Caco-2 (cell line): Measurements from ENCODE around the gene E2F6. TPM values are rescaled to one million over a fixed set of nuclear protein-coding genes. Genes with fewer than 3 reads are reported as not detected.

Experiments
- BruUV-seq: library from RNA; stranded (reverse); fragments of 400-500 nt; replicated peaks from 2 replicates; lab custom pipeline; 2021; lab: Mats Ljungman, UMichigan
- CTCF ChIA-PET: fragments of 300-600 bp; sonication (Branson Sonifier 250); formaldehyde crosslinking; loops from one replicate; lab custom pipeline; 2022; ENCODE audit warnings: antibody characterized with exemption; lab: Charles Lee
- POLR2A ChIA-PET: fragments of 300-600 bp; sonication (Branson Sonifier 250); formaldehyde crosslinking; loops from one replicate; lab custom pipeline; 2022; ENCODE audit warnings: antibody characterized with exemption; lab: Charles Lee
- DNase-seq, 2 experiments: peaks; one replicate each; pipeline versions ENCODE4 v3.0.0 to v3.0.0-alpha.2; 2020 to 2022
- H3K27me3 ChIP-seq: replicated peaks from 2 replicates; pipeline ENCODE4 v1.6.0; 2011; ENCODE audit warnings: low read length; ENCODE audit not compliant: control insufficient read depth, insufficient read depth
- H3K36me3 ChIP-seq: 2 replicates; pipeline ENCODE4 v1.5.1; 2011; ENCODE audit warnings: low read length; ENCODE audit not compliant: control insufficient read depth, insufficient read depth
- H3K4me1 ChIP-seq: fragments of 250-450 bp; sonication (Bioruptor Pico); 2 replicates; pipeline ENCODE4 v1.5.1; 2020; ENCODE audit warnings: mild to moderate bottlenecking
- H3K4me3 ChIP-seq: 2 replicates; pipeline ENCODE4 v1.5.1; 2011; ENCODE audit warnings: low read depth, mild to moderate bottlenecking, control low read depth, low read length
- H3K9me3 ChIP-seq: fragments of 250-450 bp; sonication (Bioruptor Pico); 2 replicates; pipeline ENCODE4 v1.5.1; 2020; ENCODE audit warnings: mild to moderate bottlenecking, moderate library complexity
- H3K27ac Mint-ChIP-seq: one replicate; pipeline ENCODE4 v1.8.0; 2022; ENCODE audit warnings: mixed read lengths; ENCODE audit not compliant: unreplicated experiment
- H3K27me3 Mint-ChIP-seq: one replicate; pipeline ENCODE4 v1.8.0; 2022; ENCODE audit warnings: mixed read lengths; ENCODE audit not compliant: insufficient read depth, unreplicated experiment
- H3K36me3 Mint-ChIP-seq: one replicate; pipeline ENCODE4 v1.8.0; 2022; ENCODE audit warnings: mild to moderate bottlenecking, mixed read lengths; ENCODE audit not compliant: insufficient read depth, unreplicated experiment
- H3K4me1 Mint-ChIP-seq: one replicate; pipeline ENCODE4 v1.8.0; 2022; ENCODE audit warnings: low read depth, mixed read lengths; ENCODE audit not compliant: unreplicated experiment
- H3K4me3 Mint-ChIP-seq: one replicate; pipeline ENCODE4 v1.8.0; 2022; ENCODE audit warnings: mild to moderate bottlenecking, moderate library complexity, mixed read lengths; ENCODE audit not compliant: unreplicated experiment
- H3K9me3 Mint-ChIP-seq: one replicate; pipeline ENCODE4 v1.8.0; 2022; ENCODE audit warnings: mixed read lengths; ENCODE audit not compliant: unreplicated experiment
- intact Hi-C: fragments of 100-400 bp; cut with micrococcal nuclease; formaldehyde crosslinking; loops from one replicate; pipeline ENCODE4 v1.10.0; 2022; ENCODE audit not compliant: unreplicated experiment
- total RNA-seq: library from RNA; stranded (reverse); gene quantifications from 2 replicates; pipeline ENCODE4 v1.2.3, GENCODE V29; 2022
- TF ChIP-seq, protein P1 (sequence below), 2 experiments: fragments of 200-600 bp in 1 of 2; IDR thresholded peaks; 1 replicate in 1 of 2; 2 replicates in 1 of 2; pipeline versions ENCODE4 v1.5.1 to v1.8.0; 2011 to 2022; ENCODE audit warnings: antibody characterized with exemption in 1 of 2, control low read depth in 1 of 2, inconsistent platforms in 1 of 2, low read depth in 1 of 2, low read length in 1 of 2, mild to moderate bottlenecking in 1 of 2, moderate library complexity in 1 of 2; ENCODE audit not compliant: insufficient read depth in 1 of 2, severe bottlenecking in 1 of 2, unreplicated experiment in 1 of 2

Gene E2F6
- total RNA-seq, 1 experiment from 2014 or later = 44.5 TPM

DNA sequence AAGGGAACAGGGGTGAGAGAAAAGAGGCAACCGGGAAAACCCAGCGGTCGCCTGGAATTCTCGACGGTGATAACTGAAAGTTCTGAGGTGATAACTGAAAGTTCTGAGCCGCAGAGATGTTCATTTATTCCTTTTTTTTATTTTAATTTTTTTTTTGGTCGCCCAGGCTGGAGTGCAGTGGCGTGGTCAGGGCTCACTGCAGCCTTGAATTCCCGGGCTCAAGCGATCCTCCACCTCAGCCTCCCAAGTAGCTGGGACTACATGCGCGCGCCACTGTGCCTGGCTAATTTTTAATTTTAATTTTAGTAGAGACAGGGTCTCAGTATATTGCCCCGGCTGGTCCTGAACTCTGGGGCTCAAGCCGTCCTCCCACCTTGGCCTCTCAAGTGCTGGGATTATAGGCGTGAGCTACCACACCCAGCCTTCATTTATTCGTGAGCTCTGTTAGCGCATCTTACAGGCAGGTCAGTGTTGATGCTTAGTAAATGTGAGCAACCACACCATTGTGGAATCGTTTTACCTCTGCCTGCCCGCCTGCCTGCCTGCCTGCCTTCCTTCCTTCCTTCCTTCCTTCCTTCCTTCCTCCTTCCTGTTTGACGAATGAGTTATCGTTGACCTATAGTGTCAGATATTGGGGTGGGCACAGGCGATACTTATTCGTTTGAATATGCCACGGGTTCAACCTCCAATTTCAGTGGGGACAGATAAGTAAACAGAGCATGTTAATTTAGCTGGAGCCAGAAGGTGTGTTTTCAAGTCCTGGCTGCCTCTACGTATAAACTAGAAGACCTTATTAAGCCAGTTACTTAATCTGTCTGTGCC, 557 bp upstream of the E2F6 start:
- DNase-seq = no peak
- no TSS peak for BruUV-seq
- Mint-ChIP-seq H3K27me3 (no peaks in the 10 kb centered on the region), H3K27ac (peak overlapping the region; percentile 96), H3K36me3 (peaks cover 39% of the 10 kb centered on the region), H3K9me3 (peaks cover 2% of the 10 kb centered on the region), H3K4me1 (peaks cover 15% of the 10 kb centered on the region), H3K4me3 (peak overlapping the region; percentile 86)
- Histone ChIP-seq H3K27me3 (no peaks in the 10 kb centered on the region), H3K4me3 (peak overlapping the region; percentile 75), H3K9me3 (no peaks in the 10 kb centered on the region), H3K36me3 (peaks cover 3% of the 10 kb centered on the region; the same call in 1 of the 2 replicates), H3K4me1 (peaks cover 8% of the 10 kb centered on the region; the same call in 1 of the 2 replicates)
- CTCF ChIA-PET = interaction anchor here (0.6 to 1.0 kb wide), 3 partner anchors 48 to 333 kb away, joined by 3 to 7 read pairs (median 5); a partner anchor contains a TSS
- TF ChIP-seq, protein P1, sequence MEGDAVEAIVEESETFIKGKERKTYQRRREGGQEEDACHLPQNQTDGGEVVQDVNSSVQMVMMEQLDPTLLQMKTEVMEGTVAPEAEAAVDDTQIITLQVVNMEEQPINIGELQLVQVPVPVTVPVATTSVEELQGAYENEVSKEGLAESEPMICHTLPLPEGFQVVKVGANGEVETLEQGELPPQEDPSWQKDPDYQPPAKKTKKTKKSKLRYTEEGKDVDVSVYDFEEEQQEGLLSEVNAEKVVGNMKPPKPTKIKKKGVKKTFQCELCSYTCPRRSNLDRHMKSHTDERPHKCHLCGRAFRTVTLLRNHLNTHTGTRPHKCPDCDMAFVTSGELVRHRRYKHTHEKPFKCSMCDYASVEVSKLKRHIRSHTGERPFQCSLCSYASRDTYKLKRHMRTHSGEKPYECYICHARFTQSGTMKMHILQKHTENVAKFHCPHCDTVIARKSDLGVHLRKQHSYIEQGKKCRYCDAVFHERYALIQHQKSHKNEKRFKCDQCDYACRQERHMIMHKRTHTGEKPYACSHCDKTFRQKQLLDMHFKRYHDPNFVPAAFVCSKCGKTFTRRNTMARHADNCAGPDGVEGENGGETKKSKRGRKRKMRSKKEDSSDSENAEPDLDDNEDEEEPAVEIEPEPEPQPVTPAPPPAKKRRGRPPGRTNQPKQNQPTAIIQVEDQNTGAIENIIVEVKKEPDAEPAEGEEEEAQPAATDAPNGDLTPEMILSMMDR (IDR thresholded peaks at IDR 0.05; ENCODE audit: insufficient read depth in 1 of 2, low read depth in 1 of 2, low read length in 1 of 2, severe bottlenecking in 1 of 2, unreplicated experiment in 1 of 2) = no peak
- POLR2A ChIA-PET = interaction anchor here (0.6 kb wide), 1 partner anchor 883 kb away, joined by 3 read pairs; no protein-coding TSS in a partner anchor
- intact Hi-C loops = no loop called here

DNA sequence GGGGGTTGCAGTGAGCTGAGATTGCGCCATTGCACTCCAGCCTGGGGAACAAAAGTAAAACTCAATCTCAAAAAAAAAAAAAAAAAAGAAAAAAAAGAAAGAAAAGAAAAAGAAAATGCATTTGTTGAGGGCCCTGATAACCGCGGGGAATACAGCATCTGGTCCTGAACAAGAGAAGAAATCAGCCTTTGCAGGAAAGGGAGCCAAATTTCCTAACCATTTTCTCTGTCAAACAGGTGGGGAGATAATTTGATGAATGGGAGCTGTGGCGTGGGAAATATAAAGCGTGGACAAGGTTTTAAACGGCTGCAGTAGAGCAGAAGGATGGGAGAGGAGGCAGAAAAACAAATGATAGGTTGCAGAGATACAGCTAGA, 864 bp downstream of the E2F6 start:
- Histone ChIP-seq H3K4me1 (peaks cover 8% of the 10 kb centered on the region; the same call in 1 of the 2 replicates), H3K27me3 (no peaks in the 10 kb centered on the region), H3K36me3 (peaks cover 3% of the 10 kb centered on the region; the same call in 1 of the 2 replicates), H3K4me3 (peak overlapping the region; percentile 75), H3K9me3 (no peaks in the 10 kb centered on the region)
- BruUV-seq = no TSS peak
- intact Hi-C loops = no loop called here
- Mint-ChIP-seq H3K36me3 (peaks cover 46% of the 10 kb centered on the region), H3K27ac (peak overlapping the region; percentile 96), H3K27me3 (no peaks in the 10 kb centered on the region), H3K4me1 (peaks cover 16% of the 10 kb centered on the region), H3K4me3 (peak overlapping the region; percentile 86), H3K9me3 (no peaks in the 10 kb centered on the region)
- DNase-seq = no peak
- TF ChIP-seq, protein P1 (IDR thresholded peaks at IDR 0.05; ENCODE audit: insufficient read depth in 1 of 2, low read depth in 1 of 2, low read length in 1 of 2, severe bottlenecking in 1 of 2, unreplicated experiment in 1 of 2) = no peak
- ChIA-PET CTCF (interaction anchor here (0.6 to 0.9 kb wide), 5 partner anchors 17 to 1666 kb away, joined by 3 to 9 read pairs (median 4); no protein-coding TSS in a partner anchor), POLR2A (no interaction called here)

DNA sequence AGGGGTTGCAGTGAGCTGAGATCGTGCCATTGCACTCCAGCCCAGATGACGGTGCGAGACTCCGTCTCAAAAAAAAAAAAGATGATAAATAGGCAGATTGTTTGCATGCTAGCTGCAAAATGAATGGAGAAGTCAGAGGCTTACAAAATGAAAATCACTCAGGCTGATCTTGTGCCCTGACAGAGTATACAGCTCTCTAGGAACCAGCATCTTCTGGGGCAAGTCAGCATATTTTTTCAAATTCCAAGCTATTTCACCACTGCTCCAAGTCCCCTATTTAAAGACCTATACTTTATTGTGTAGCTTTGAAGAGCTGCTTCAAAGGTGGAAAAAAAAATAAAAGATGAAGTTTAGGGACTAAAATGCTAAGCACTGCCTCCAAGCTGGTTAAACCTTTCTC, 6.1 kb downstream of the E2F6 start:
- H3K27ac Mint-ChIP-seq = no peak overlapping the region
- BruUV-seq = no TSS peak
- Histone ChIP-seq H3K4me1 (peaks cover 4% of the 10 kb centered on the region; the same call in 1 of the 2 replicates), H3K4me3 (no peak overlapping the region), H3K9me3 (no peaks in the 10 kb centered on the region), H3K27me3 (no peaks in the 10 kb centered on the region), H3K36me3 (peaks cover 5% of the 10 kb centered on the region)
- TF ChIP-seq, protein P1 (IDR thresholded peaks at IDR 0.05; ENCODE audit: insufficient read depth in 1 of 2, low read depth in 1 of 2, low read length in 1 of 2, severe bottlenecking in 1 of 2, unreplicated experiment in 1 of 2) = no peak
- H3K27me3 Mint-ChIP-seq = no peaks in the 10 kb centered on the region
- peaks cover 18% of the 10 kb centered on the region for H3K4me1 Mint-ChIP-seq
- ChIA-PET CTCF (no interaction called here), POLR2A (interaction anchor here (0.5 kb wide), 1 partner anchor 197 kb away, joined by 3 read pairs; no protein-coding TSS in a partner anchor)
- H3K9me3 Mint-ChIP-seq = no peaks in the 10 kb centered on the region
- H3K36me3 Mint-ChIP-seq = peaks cover 43% of the 10 kb centered on the region
- H3K4me3 Mint-ChIP-seq = no peak overlapping the region
- no peak for DNase-seq
- intact Hi-C loops = no loop called here
